Activated CD4-positive, alpha-beta T cell treated with anti-CD3 and anti-CD28 coated beads, Interleukin-2, amount 50 U/mL, for 24 hours (primary cell): ENCODE measurements around the gene CISTR.
"Not testable (repeated sequence)": the region's sequence is repeated elsewhere in the genome, so short reads cannot be mapped to it uniquely, and the experiment has no call there.

Source experiments
- DNase-seq, 2 donors: peaks; one replicate each; pipeline ENCODE4 v3.0.0-alpha.2; 2020; ENCODE audit warnings: low read depth in 1 of 2, low spot score in 1 of 2

The CISTR gene

GRCh38 chr12:53751336-53752191, at the start of gene CISTR:
Gene CISTR, minus strand, starts transcription at chr12:53751979.
- no peak for DNase-seq

GRCh38 chr12:53798575-53798974, 46.8 kb upstream of the CISTR start:
- DNase-seq, result no peak

GRCh38 chr12:53795927-53796326, 44.1 kb upstream of the CISTR start:
- no peak for DNase-seq

- no peak for DNase-seq
Observed at GRCh38 chr12:53793221-53793620, 41.4 kb upstream of the CISTR start.

GRCh38 chr12:53791735-53792326, 40.1 kb upstream of the CISTR start:
- DNase-seq, result peak; percentile 3 to 7

- DNase-seq, result no peak
Observed at GRCh38 chr12:53789570-53789969, 37.8 kb upstream of the CISTR start.

- no peak for DNase-seq
Observed at GRCh38 chr12:53788892-53789291, 37.1 kb upstream of the CISTR start.

GRCh38 chr12:53786411-53786810, 34.6 kb upstream of the CISTR start:
- no peak for DNase-seq

- DNase-seq, result no peak
Observed at GRCh38 chr12:53785161-53785560, 33.4 kb upstream of the CISTR start.

- DNase-seq, result no peak
Observed at GRCh38 chr12:53782093-53782703, 30.4 kb upstream of the CISTR start.

- no peak for DNase-seq
Observed at GRCh38 chr12:53781228-53781801, 29.5 kb upstream of the CISTR start.

GRCh38 chr12:53780323-53780722, 28.5 kb upstream of the CISTR start:
- DNase-seq, result no peak

GRCh38 chr12:53779679-53780078, 27.9 kb upstream of the CISTR start:
- DNase-seq, result not testable (repeated sequence)

- DNase-seq, result no peak
Observed at GRCh38 chr12:53777936-53778644, 26.3 kb upstream of the CISTR start.

GRCh38 chr12:53777412-53777811, 25.6 kb upstream of the CISTR start:
- DNase-seq, result no peak

GRCh38 chr12:53776872-53777271, 25.1 kb upstream of the CISTR start:
- no peak for DNase-seq

GRCh38 chr12:53775478-53776145, 23.8 kb upstream of the CISTR start:
- DNase-seq, result no peak

- DNase-seq, result no peak
Observed at GRCh38 chr12:53770281-53770680, 18.5 kb upstream of the CISTR start.

- DNase-seq, result no peak
Observed at GRCh38 chr12:53768976-53769375, 17.2 kb upstream of the CISTR start.

- no peak for DNase-seq
Observed at GRCh38 chr12:53766881-53767280, 15.1 kb upstream of the CISTR start.

- no peak for DNase-seq
Observed at GRCh38 chr12:53765891-53766290, 14.1 kb upstream of the CISTR start.
